Fibroblast of lung (primary cell): ENCODE measurements around the gene SPIB. TPM values are rescaled to one million over a fixed set of nuclear protein-coding genes. Genes with fewer than 3 reads are reported as not detected.

Experiments
- DNase-seq, 2 donors: peaks; one replicate each; pipeline versions ENCODE4 v3.0.0 to v3.0.0-alpha.2; 2010; ENCODE audit warnings: low read depth in 2 of 2
- H2AFZ ChIP-seq: 2 replicates; pipeline ENCODE4 v1.5.1; 2012; ENCODE audit warnings: low read length, control low read depth, inconsistent platforms
- H3K27ac ChIP-seq: 2 replicates; pipeline ENCODE4 v1.5.1; 2011; ENCODE audit warnings: low read length, control low read depth; ENCODE audit not compliant: insufficient read depth
- H3K27me3 ChIP-seq: 2 replicates; pipeline ENCODE4 v1.5.1; 2011; ENCODE audit warnings: mild to moderate bottlenecking, low read length; ENCODE audit not compliant: control insufficient read depth, insufficient read depth
- H3K36me3 ChIP-seq: 2 replicates; pipeline ENCODE4 v1.5.1; 2011; ENCODE audit warnings: low read length; ENCODE audit not compliant: control insufficient read depth, insufficient read depth
- H3K4me1 ChIP-seq: 2 replicates; pipeline ENCODE4 v1.5.1; 2011; ENCODE audit warnings: low read length; ENCODE audit not compliant: control insufficient read depth, insufficient read depth; ENCODE audit errors: extremely low read depth
- H3K4me2 ChIP-seq: 2 replicates; pipeline ENCODE4 v1.5.1; 2011; ENCODE audit warnings: low read length, control low read depth; ENCODE audit not compliant: insufficient read depth; ENCODE audit errors: extremely low read depth
- H3K4me3 ChIP-seq, 4 experiments: fragments of 200-600 bp in 1 of 4; sonication (generic) in 1 of 4; replicated peaks in 1 of 4; 2 replicates each; pipeline ENCODE4 v1.5.1; 2011 to 2016; ENCODE audit warnings: low read length in 4 of 4, low read depth in 3 of 4, mild to moderate bottlenecking in 3 of 4, control low read depth in 2 of 4, inconsistent platforms in 1 of 4, mixed read lengths in 1 of 4; ENCODE audit not compliant: insufficient read depth in 1 of 4; ENCODE audit errors: control extremely low read depth in 1 of 4
- H3K79me2 ChIP-seq: 2 replicates; pipeline ENCODE4 v1.5.1; 2012; ENCODE audit warnings: mild to moderate bottlenecking, low read length, inconsistent platforms; ENCODE audit not compliant: control insufficient read depth, insufficient read depth
- H3K9ac ChIP-seq: 2 replicates; pipeline ENCODE4 v1.5.1; 2011; ENCODE audit warnings: mild to moderate bottlenecking, low read length, control low read depth; ENCODE audit not compliant: insufficient read depth
- H3K9me3 ChIP-seq: 2 replicates; pipeline ENCODE4 v1.5.1; 2012; ENCODE audit warnings: low read depth, low read length; ENCODE audit not compliant: control insufficient read depth, insufficient read depth
- H4K20me1 ChIP-seq: 2 replicates; pipeline ENCODE4 v1.5.1; 2011; ENCODE audit warnings: low read length; ENCODE audit not compliant: control insufficient read depth, insufficient read depth; ENCODE audit errors: extremely low read depth
- CTCF ChIP-seq, 2 donors: IDR thresholded peaks in 1 of 2; conservative IDR thresholded peaks in 1 of 2; 1 replicate in 1 of 2; 2 replicates in 1 of 2; pipeline ENCODE4 v1.5.1; 2011 to 2012; ENCODE audit warnings: low read length in 2 of 2, control low read depth in 1 of 2, inconsistent platforms in 1 of 2, low read depth in 1 of 2, mild to moderate bottlenecking in 1 of 2
- EZH2 ChIP-seq: IDR thresholded peaks from 2 replicates; pipeline ENCODE4 v1.5.1; 2012; ENCODE audit warnings: low read length, control low read depth, mild to moderate bottlenecking; ENCODE audit errors: missing control alignments
- polyA plus RNA-seq, 2 donors: library from polyadenylated mRNA; depleted of rRNA in 1 of 2; stranded (reverse) in 1 of 2; unstranded in 1 of 2; fragments of >200 nt; gene quantifications; 2 replicates each; pipeline ENCODE4 v1.2.1, GENCODE V29; 2011 to 2012; ENCODE audit warnings: missing spikeins in 1 of 2
- total RNA-seq: library from RNA; depleted of rRNA; stranded (reverse); fragments of >200 nt; gene quantifications from 2 replicates; pipeline ENCODE4 v1.2.1, GENCODE V29; 2014

SPIB gene
- total and polyA plus RNA-seq, 2 donors (not counting 1 experiment from before 2014, with no cell fraction given): not detected

- H3K27ac ChIP-seq: no peak within 1 kb of the TSS
- H4K20me1 ChIP-seq: no peaks in the 10 kb centered on the region
- no peaks in the 10 kb centered on the region for H3K36me3 ChIP-seq
- H3K9ac ChIP-seq: no peak within 1 kb of the TSS
- peak within 1 kb of the TSS; percentile 96 for H3K4me2 ChIP-seq
- H3K27me3 ChIP-seq: peaks cover 22% of the 10 kb centered on the region
- TF ChIP-seq CTCF (conservative IDR thresholded peaks at IDR 0.05 in 1 of 2, IDR thresholded peaks at IDR 0.05 in 1 of 2; ENCODE audit: low read depth in 1 of 2, low read length in 2 of 2): no peak
- TF ChIP-seq EZH2: peak; percentile 31
- peak within 1 kb of the TSS; percentile 71 for H2AFZ ChIP-seq
- no peaks in the 10 kb centered on the region for H3K9me3 ChIP-seq
- no peaks in the 10 kb centered on the region for H3K79me2 ChIP-seq
- no peaks in the 10 kb centered on the region for H3K4me1 ChIP-seq
- peak in 1 of 2 donors; percentile 10 for DNase-seq
- peak within 1 kb of the TSS; percentile 43 to 64 (median 55) for H3K4me3 ChIP-seq
Observed at GRCh38 chr19:50432221-50433028, 13.7 kb downstream of the SPIB start, which contains the start of gene MYBPC2. MYBPC2 (plus strand) TSS chr19:50432892; CDS start chr19:50432954, 62 bp downstream.

- Histone ChIP-seq H3K4me1 (no peaks in the 10 kb centered on the region), H2AFZ (no peak overlapping the region), H3K9ac (no peak overlapping the region), H3K4me3 (no peak overlapping the region), H3K79me2 (no peaks in the 10 kb centered on the region), H3K27ac (no peak overlapping the region), H3K4me2 (no peak overlapping the region), H4K20me1 (no peaks in the 10 kb centered on the region), H3K27me3 (peaks cover 18% of the 10 kb centered on the region), H3K36me3 (no peaks in the 10 kb centered on the region), H3K9me3 (no peaks in the 10 kb centered on the region)
- TF ChIP-seq EZH2 (no peak), CTCF (conservative IDR thresholded peaks at IDR 0.05 in 1 of 2, IDR thresholded peaks at IDR 0.05 in 1 of 2; ENCODE audit: low read depth in 1 of 2, low read length in 2 of 2) (no peak)
- no peak for DNase-seq
Observed at GRCh38 chr19:50433201-50434180, 14.8 kb downstream of the SPIB start.

GRCh38 chr19:50434525-50434924 is 15.8 kb downstream of the SPIB start:
- Histone ChIP-seq H3K27me3 (peaks cover 18% of the 10 kb centered on the region), H3K27ac (no peak overlapping the region), H2AFZ (no peak overlapping the region), H3K4me1 (no peaks in the 10 kb centered on the region), H3K4me2 (no peak overlapping the region), H3K4me3 (no peak overlapping the region), H3K36me3 (no peaks in the 10 kb centered on the region), H3K9ac (no peak overlapping the region), H3K9me3 (no peaks in the 10 kb centered on the region), H4K20me1 (no peaks in the 10 kb centered on the region), H3K79me2 (no peaks in the 10 kb centered on the region)
- DNase-seq: no peak
- no peak for TF ChIP-seq EZH2
- TF ChIP-seq CTCF (conservative IDR thresholded peaks at IDR 0.05 in 1 of 2, IDR thresholded peaks at IDR 0.05 in 1 of 2; ENCODE audit: low read depth in 1 of 2, low read length in 2 of 2): no peak
